AG04449 (cell line): Measurements from ENCODE around the gene POLR1A.

Source experiments
- CTCF ChIA-PET: fragments of 350-600 bp; formaldehyde crosslinking; extraction: SDS; loops from one replicate; lab custom pipeline; 2021; ENCODE audit warnings: antibody characterized with exemption; lab: Yijun Ruan, JAX
- POLR2A ChIA-PET: fragments of 400-600, 350-600 bp; formaldehyde crosslinking; extraction: SDS; loops from one replicate; lab custom pipeline; 2020; ENCODE audit warnings: antibody characterized with exemption, inconsistent platforms; lab: Yijun Ruan, JAX
- DNase-seq: peaks from one replicate; pipeline ENCODE4 v3.0.0-alpha.2; 2010; ENCODE audit warnings: low read depth, low spot score
- H3K4me3 ChIP-seq: 2 replicates; pipeline ENCODE4 v1.5.1; 2011; ENCODE audit warnings: low read depth, mild to moderate bottlenecking, control low read depth, low read length
- CTCF ChIP-seq: IDR thresholded peaks from one replicate; pipeline ENCODE4 v1.5.1; 2011; ENCODE audit warnings: mild to moderate bottlenecking, moderate library complexity, low read length, control low read depth, inconsistent platforms; ENCODE audit not compliant: insufficient read depth; ENCODE audit errors: missing control alignments

Gene POLR1A

GRCh38 chr2:86065512-86065911 lies 40.2 kb downstream of the POLR1A start:
- peak; percentile 42 for DNase-seq
- TF ChIP-seq CTCF, result no peak
- no peak overlapping the region for H3K4me3 ChIP-seq
- ChIA-PET POLR2A (no interaction called here), CTCF (interaction anchor here (1.0 to 7.0 kb wide), 3 partner anchors 14 to 238 kb away, joined by 4 to 74 read pairs (median 15); partner anchors contain the start of gene ST3GAL5)

GRCh38 chr2:86064006-86064405 lies 41.7 kb downstream of the POLR1A start:
- DNase-seq, result no peak
- ChIA-PET POLR2A (no interaction called here), CTCF (interaction anchor here (1.0 to 2.4 kb wide), 4 partner anchors 14 to 237 kb away, joined by 3 to 5 read pairs (median 4); no protein-coding TSS in a partner anchor)
- H3K4me3 ChIP-seq, result no peak overlapping the region
- TF ChIP-seq CTCF, result no peak

DNA sequence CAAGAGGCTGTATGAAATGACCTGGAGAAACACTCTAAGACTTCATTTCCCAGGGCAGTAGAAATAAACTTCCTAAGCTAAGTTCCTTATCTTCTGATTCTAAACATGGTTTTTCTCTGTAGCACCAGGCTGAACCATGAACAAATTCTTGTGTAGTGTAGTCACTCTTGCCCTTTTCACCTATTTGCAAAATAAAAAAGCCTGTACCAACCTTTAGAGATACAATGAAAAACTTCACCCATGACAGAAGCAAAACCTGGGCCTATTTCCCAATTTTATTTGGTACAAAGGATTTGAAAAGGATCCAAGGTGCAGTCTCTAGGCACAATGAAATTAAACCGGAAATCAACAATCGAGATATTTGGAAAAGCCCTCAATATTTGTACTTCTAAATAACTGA lies 43.6 kb downstream of the POLR1A start:
- ChIA-PET POLR2A (no interaction called here), CTCF (interaction anchor here (1.5 to 3.4 kb wide), 3 partner anchors 16 to 235 kb away, joined by 4 to 16 read pairs (median 5); no protein-coding TSS in a partner anchor)
- no peak overlapping the region for H3K4me3 ChIP-seq
- no peak for TF ChIP-seq CTCF
- DNase-seq, result no peak

DNA sequence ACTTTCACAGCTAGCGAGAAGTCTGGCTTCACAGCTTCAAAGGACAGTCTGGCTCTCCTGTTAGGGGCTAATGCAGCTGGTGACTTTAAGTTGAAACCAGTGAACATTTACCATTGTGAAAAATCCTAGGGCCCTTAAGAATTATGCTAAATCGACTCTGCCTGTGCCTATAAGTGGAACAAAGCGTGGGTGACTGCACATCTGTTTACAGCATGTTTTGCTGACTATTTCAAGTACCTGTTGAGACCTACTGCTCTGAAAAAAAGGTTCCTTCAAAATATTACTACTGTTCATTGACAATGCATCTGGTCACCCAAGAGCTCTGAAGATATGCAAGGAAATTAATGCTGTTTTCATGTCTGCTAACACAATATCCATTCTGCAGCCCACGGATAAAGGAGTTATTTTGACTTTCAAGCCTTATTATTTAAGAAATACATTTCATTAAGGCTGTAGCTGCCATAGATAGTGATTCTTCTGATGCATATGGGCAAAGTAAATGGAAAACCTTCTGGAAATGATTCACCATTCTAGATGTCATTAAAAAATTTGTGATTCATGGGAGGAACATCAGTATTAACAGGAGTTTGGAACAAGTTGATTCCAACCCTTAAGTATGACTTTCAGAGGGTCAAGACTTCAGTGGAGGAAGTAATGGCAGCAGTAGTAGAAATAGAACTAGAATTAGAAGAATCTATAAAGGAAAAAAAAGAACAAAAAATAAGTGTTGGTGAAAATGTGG lies 48.9 kb downstream of the POLR1A start:
- H3K4me3 ChIP-seq, result no peak overlapping the region
- no peak for TF ChIP-seq CTCF
- ChIA-PET CTCF (interaction anchor here (0.9 to 2.1 kb wide), 4 partner anchors 15 to 229 kb away, joined by 3 to 14 read pairs (median 4); no protein-coding TSS in a partner anchor), POLR2A (no interaction called here)
- no peak for DNase-seq

DNA sequence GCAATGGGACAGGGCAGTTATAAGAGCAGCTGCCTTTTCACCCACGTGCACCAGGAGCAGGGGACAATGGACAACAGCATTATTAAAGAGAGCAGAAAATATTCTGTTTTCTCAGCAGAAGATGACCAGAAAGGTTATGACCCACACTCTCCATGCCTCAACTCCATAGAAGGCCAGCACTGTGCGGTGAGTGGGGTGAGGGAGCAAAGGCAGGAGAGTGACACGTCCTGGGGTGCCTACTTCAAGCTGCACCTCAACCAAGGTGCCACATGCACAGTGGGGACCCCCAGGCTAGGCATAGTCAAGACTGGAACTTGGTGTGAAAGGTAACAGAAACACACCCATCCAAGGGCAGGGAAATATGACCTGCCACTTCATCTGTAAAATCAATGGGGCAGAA lies 50.4 kb downstream of the POLR1A start:
- H3K4me3 ChIP-seq, result no peak overlapping the region
- ChIA-PET POLR2A (no interaction called here), CTCF (interaction anchor here (1.2 to 2.1 kb wide), 3 partner anchors 19 to 326 kb away, joined by 4 to 14 read pairs (median 4); no protein-coding TSS in a partner anchor)
- TF ChIP-seq CTCF, result no peak
- no peak for DNase-seq

GRCh38 chr2:86054535-86055082 lies 51.1 kb downstream of the POLR1A start:
- DNase-seq, result peak; percentile 61
- no peak overlapping the region for H3K4me3 ChIP-seq
- no peak for TF ChIP-seq CTCF
- CTCF ChIA-PET, result interaction anchor here (0.9 to 1.9 kb wide), 4 partner anchors 19 to 326 kb away, joined by 3 to 7 read pairs (median 4); no protein-coding TSS in a partner anchor
- POLR2A ChIA-PET, result no interaction called here
